ENCODE measurements around the gene SMIM43. TPM values are rescaled to one million over a fixed set of nuclear protein-coding genes. Genes with fewer than 3 reads are reported as not detected.

The SMIM43 gene
- total RNA-seq, 1 experiment from 2014 or later, result 0.45 TPM

- ChIA-PET POLR2A (ENCODE audit: low non-redundant PET) (no interaction called here), CTCF (no interaction called here)
- DNase-seq (ENCODE audit: low spot score), result no peak
- peaks cover 24% of the 10 kb centered on the region for H3K4me1 ChIP-seq (ENCODE audit: insufficient read depth, low read length, poor library complexity, severe bottlenecking)
- H3K27ac ChIP-seq (ENCODE audit: low read depth, low read length, poor library complexity, severe bottlenecking), result no peak overlapping the region
- intact Hi-C loops (cut with micrococcal nuclease; ENCODE audit: unreplicated experiment), result no loop called here
- H3K9me3 ChIP-seq (ENCODE audit: low read depth, low read length, poor library complexity, severe bottlenecking), result no peaks in the 10 kb centered on the region
- TF ChIP-seq EZH2 (IDR thresholded peaks at IDR 0.05; ENCODE audit: borderline replicate concordance, low read depth, low read length, poor library complexity, severe bottlenecking), result no peak
- TF ChIP-seq, protein P1, sequence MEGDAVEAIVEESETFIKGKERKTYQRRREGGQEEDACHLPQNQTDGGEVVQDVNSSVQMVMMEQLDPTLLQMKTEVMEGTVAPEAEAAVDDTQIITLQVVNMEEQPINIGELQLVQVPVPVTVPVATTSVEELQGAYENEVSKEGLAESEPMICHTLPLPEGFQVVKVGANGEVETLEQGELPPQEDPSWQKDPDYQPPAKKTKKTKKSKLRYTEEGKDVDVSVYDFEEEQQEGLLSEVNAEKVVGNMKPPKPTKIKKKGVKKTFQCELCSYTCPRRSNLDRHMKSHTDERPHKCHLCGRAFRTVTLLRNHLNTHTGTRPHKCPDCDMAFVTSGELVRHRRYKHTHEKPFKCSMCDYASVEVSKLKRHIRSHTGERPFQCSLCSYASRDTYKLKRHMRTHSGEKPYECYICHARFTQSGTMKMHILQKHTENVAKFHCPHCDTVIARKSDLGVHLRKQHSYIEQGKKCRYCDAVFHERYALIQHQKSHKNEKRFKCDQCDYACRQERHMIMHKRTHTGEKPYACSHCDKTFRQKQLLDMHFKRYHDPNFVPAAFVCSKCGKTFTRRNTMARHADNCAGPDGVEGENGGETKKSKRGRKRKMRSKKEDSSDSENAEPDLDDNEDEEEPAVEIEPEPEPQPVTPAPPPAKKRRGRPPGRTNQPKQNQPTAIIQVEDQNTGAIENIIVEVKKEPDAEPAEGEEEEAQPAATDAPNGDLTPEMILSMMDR (conservative IDR thresholded peaks at IDR 0.05; ENCODE audit: low read depth, low read length), result no peak
- H3K4me3 ChIP-seq (ENCODE audit: low read depth, low read length, poor library complexity, severe bottlenecking), result no peak overlapping the region
- no peaks in the 10 kb centered on the region for H3K27me3 ChIP-seq (replicated peaks; ENCODE audit: insufficient read depth, low read depth, low read length, poor library complexity)
- no TSS peak for BruUV-seq (replicated peaks)
- no peaks in the 10 kb centered on the region for H3K36me3 ChIP-seq (ENCODE audit: insufficient read depth, low read length, poor library complexity, severe bottlenecking)
Observed at GRCh38 chr4:121791481-121791880, 26.5 kb upstream of the SMIM43 start.

GRCh38 chr4:121790976-121791375 lies 26.0 kb upstream of the SMIM43 start:
- Histone ChIP-seq H3K4me3 (ENCODE audit: low read depth, low read length, poor library complexity, severe bottlenecking) (no peak overlapping the region), H3K9me3 (ENCODE audit: low read depth, low read length, poor library complexity, severe bottlenecking) (no peaks in the 10 kb centered on the region), H3K27ac (ENCODE audit: low read depth, low read length, poor library complexity, severe bottlenecking) (peak overlapping the region; percentile 28), H3K4me1 (ENCODE audit: insufficient read depth, low read length, poor library complexity, severe bottlenecking) (peaks cover 24% of the 10 kb centered on the region), H3K27me3 (replicated peaks; ENCODE audit: insufficient read depth, low read depth, low read length, poor library complexity) (no peaks in the 10 kb centered on the region), H3K36me3 (ENCODE audit: insufficient read depth, low read length, poor library complexity, severe bottlenecking) (no peaks in the 10 kb centered on the region)
- TF ChIP-seq, protein P1 (conservative IDR thresholded peaks at IDR 0.05; ENCODE audit: low read depth, low read length), result no peak
- TF ChIP-seq EZH2 (IDR thresholded peaks at IDR 0.05; ENCODE audit: borderline replicate concordance, low read depth, low read length, poor library complexity, severe bottlenecking), result no peak
- intact Hi-C loops (cut with micrococcal nuclease; ENCODE audit: unreplicated experiment), result no loop called here
- BruUV-seq (replicated peaks), result no TSS peak
- ChIA-PET POLR2A (ENCODE audit: low non-redundant PET) (no interaction called here), CTCF (no interaction called here)
- DNase-seq (ENCODE audit: low spot score), result no peak

DNA sequence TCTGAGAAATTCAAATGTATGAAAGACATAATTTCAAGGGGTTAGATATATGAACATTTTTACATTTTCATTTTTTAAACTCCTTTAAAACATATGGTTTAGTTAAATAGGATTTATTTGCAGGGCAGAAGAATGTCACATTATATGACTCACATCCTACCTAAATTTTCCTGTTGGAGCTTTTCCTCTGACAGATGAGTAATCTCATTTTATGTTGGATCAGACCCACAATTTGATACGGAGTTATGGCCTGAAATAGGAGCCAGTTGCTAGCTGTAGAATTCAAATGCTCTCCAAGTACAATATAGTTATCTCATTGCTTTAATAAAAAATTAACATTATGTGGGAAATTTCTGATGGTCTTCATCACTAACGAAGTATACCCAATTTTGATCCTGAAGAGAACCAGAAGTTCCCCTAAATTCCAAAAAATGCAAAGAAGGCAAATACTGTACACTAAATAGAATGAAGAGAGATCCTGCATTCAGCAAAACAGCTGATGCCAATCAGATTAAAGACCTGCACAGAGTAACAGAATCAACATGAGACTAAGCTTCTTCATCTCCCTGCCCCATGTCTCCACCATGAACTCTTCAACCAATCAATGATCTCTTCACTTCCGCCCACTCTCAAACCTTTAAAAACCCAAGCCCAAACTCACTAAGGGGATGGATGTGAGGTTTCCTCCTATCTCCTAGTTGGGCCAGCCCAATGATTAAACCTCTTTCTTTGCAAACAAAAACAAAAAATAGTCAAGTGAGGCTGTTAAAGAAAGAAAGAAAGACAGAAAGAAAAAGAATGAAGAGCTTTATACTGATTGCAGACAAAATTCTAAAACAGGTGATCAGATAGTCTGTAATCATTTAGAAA lies 25.2 kb upstream of the SMIM43 start:
- no peaks in the 10 kb centered on the region for H3K36me3 ChIP-seq (ENCODE audit: insufficient read depth, low read length, poor library complexity, severe bottlenecking)
- intact Hi-C loops (cut with micrococcal nuclease; ENCODE audit: unreplicated experiment), result no loop called here
- H3K27ac ChIP-seq (ENCODE audit: low read depth, low read length, poor library complexity, severe bottlenecking), result peak overlapping the region; percentile 28
- H3K4me1 ChIP-seq (ENCODE audit: insufficient read depth, low read length, poor library complexity, severe bottlenecking), result peaks cover 24% of the 10 kb centered on the region
- no TSS peak for BruUV-seq (replicated peaks)
- no peaks in the 10 kb centered on the region for H3K9me3 ChIP-seq (ENCODE audit: low read depth, low read length, poor library complexity, severe bottlenecking)
- ChIA-PET POLR2A (ENCODE audit: low non-redundant PET) (interaction anchor here (0.6 kb wide), 1 partner anchor 40 kb away, joined by 3 read pairs; no protein-coding TSS in a partner anchor), CTCF (no interaction called here)
- TF ChIP-seq, protein P1 (conservative IDR thresholded peaks at IDR 0.05; ENCODE audit: low read depth, low read length), result no peak
- TF ChIP-seq EZH2 (IDR thresholded peaks at IDR 0.05; ENCODE audit: borderline replicate concordance, low read depth, low read length, poor library complexity, severe bottlenecking), result no peak
- H3K27me3 ChIP-seq (replicated peaks; ENCODE audit: insufficient read depth, low read depth, low read length, poor library complexity), result no peaks in the 10 kb centered on the region
- no peak overlapping the region for H3K4me3 ChIP-seq (ENCODE audit: low read depth, low read length, poor library complexity, severe bottlenecking)
- DNase-seq (ENCODE audit: low spot score), result peak; percentile 76

All from A673 (cell line).